HG02678 (cell line): ENCODE measurements around the gene KLRF1.
"Not testable (repeated sequence)": the region's sequence is repeated elsewhere in the genome, so short reads cannot be mapped to it uniquely, and the experiment has no call there.

Experiments
- ATAC-seq: cut with Tn5 transposase; IDR thresholded peaks from one replicate; pipeline ENCODE4 v1.9.1; 2021; ENCODE audit warnings: mild to moderate bottlenecking, moderate library complexity; ENCODE audit not compliant: unreplicated experiment

KLRF1 gene

DNA sequence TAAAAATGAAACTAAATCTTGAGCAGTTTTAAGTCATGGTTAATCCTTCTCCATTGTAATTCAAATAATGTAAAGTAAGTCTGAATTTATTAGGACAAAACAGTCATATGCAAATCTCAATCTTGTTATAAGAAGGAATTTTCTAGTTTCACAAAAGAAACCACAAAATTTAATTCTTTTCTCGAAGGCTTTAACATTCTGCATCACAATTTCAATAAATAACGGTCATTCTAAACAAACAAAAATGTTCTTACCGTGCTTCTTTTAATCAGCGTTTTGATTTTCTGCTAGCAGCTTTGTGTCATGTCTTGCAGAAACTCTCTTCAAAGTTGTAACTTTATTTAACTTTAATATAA lies 41.6 kb downstream of the KLRF1 start:
- no peak for ATAC-seq

GRCh38 chr12:9869307-9870161 lies 42.3 kb downstream of the KLRF1 start, which contains the start of gene CLEC2B:
TSS of gene CLEC2B (minus strand) at chr12:9869354.
- peak; percentile 41 for ATAC-seq

DNA sequence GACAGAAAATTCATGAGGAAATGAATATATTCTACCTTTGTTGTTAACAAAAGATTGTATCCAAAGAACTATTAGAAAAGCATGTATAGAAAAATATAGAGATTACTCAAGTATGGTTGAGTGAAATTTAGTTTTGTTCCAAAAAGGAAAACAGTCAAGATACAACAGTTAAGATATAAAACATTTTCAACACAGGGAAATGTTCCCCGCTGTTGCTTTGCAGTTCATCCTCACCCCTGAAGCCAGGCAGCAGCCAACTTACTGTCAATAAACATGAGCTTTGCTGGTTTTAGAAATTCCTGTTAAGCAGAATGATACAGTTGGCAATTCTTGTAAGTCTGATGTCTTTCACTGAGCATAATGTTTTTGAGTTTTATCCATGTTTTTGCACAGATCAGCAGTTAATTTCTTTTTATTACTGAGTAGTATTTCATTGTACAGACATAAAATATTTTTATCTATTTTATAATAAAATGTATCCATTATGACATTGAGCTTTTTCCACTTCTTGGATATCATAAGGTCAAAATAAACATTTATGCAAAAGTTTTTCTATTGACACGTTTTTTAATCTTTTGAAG lies 43.1 kb downstream of the KLRF1 start:
- ATAC-seq: no peak

DNA sequence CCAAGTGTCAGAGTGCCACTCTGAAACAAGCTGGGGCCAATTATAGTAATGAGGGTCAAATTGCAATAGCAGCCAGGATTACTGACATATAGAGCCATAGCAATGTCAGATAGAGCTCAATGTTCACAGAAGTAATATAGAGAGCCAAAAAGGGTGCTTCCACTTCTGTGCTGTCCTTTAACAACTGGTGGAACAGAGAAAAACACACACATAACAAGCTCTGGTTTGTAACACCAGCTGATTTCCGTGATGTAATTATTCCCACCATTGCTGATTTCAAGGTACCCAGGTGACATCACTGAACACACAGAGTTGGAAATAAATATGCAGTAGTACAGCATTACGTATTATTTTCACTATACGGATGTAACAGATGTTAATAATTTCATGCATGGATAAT lies 44.9 kb downstream of the KLRF1 start:
- ATAC-seq: no peak

- ATAC-seq: no peak
Observed at GRCh38 chr12:9872742-9873141, 45.5 kb downstream of the KLRF1 start.

DNA sequence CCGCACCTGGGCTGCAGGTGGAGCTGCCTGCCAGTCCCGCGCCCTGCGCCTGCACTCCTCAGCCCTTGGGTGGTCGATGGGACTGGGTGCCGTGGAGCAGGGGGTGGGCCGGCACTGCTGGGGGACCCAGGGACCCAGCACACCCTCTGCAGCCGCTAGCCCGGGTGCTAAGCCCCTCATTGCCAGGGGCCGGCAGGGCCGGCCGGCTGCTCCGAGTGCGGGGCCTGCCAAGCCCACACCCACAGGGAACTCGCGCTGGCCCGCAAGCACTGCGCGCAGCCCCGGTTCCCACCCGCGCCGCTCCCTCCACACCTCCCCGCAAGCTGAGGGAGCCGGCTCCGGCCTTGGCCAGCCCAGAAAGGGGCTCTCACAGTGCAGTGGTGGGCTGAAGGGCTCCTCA lies 48.8 kb downstream of the KLRF1 start:
- not testable (repeated sequence) for ATAC-seq

- ATAC-seq: no peak
Observed at GRCh38 chr12:9880532-9881078, 53.3 kb downstream of the KLRF1 start.

DNA sequence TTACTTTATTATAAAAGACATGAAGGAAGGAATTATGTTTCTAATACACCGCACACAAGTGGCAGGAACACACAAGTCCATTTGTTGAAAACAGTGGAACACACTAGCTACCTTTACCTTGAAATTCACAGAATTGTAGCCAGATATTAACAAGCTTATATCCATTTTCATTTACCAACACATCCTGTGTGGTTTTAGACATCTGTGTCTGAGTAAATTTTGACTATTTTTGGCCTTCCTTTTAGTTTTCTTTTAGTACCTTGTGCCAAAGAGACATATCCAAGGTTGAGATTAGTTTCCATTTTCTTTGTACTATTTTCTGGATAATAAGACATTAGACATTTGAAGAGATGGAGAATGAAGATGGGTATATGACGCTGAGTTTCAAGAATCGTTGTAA lies 54.0 kb downstream of the KLRF1 start, which contains the start of gene KLRF2:
KLRF2 (plus strand) TSS at position 244 of the 400 bp plus-strand sequence; CDS start at position 351, 107 bp downstream.
- ATAC-seq: no peak

DNA sequence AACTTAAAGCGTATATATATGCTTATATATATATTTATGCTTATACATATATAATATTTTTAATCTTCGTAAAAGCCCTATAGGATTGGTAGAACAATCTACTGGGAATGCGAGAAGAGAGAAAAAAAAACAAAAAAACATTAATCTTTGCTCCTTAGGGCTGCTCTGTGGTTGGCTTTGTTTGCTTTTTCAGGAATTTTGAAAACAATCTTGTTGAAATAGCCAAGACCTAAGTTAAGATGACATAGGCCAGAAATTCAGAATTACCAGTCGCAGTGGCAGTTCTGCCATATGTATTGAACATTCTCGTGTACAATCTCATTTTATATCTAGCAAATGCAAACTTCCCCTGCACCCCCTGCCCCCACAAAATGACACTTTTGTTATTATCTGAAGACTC lies 54.7 kb downstream of the KLRF1 start:
- ATAC-seq: no peak

- ATAC-seq: no peak
Observed at GRCh38 chr12:9883175-9883574, 55.9 kb downstream of the KLRF1 start.

DNA sequence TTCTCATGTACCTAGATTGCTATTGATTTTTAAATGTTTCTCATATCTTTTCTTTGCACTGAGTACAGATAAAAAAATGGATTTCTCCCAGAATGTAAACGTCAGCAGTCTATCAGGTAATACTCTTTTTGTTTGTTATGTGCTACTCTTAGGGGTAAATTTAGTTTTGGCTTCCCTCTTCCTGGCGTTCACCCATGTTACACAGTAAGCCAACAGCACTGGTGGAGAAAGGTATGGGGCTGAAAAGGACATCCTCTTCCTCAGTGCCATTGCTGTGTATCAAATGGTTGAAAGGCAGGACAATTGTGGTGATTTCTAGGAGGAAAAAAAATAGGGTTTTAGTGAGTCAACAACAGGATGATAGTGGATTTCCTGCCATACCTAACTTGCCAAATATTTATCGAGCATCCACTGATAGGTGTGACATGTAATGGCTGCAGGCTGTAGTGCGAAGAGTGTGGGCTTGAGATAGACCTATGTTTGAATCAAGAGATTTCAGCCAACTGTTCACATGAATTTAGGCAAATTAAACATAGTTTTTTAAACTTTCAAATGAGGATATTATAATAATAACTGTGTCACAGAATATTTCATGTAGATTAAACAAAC lies 61.5 kb downstream of the KLRF1 start:
- ATAC-seq: no peak
